Liver (tissue), 9 donors: ENCODE measurements around the gene CCR4. TPM values are rescaled to one million over a fixed set of nuclear protein-coding genes. Genes with fewer than 3 reads are reported as not detected.
"Not testable (repeated sequence)": the region's sequence is repeated elsewhere in the genome, so short reads cannot be mapped to it uniquely, and the experiment has no call there.

Experiments used
- DNase-seq: peaks from one replicate; pipeline ENCODE4 v3.0.0-alpha.2; 2017; ENCODE audit warnings: low spot score
- H3K27ac ChIP-seq, 2 donors: one replicate each; pipeline ENCODE4 v1.7.0; 2013; ENCODE audit warnings: inconsistent platforms in 2 of 2, low read length in 2 of 2, control low read depth in 1 of 2, low read depth in 1 of 2, mild to moderate bottlenecking in 1 of 2
- H3K27me3 ChIP-seq, 4 donors: one replicate each; pipeline versions ENCODE4 v1.6.1 to v1.7.0; 2013; ENCODE audit warnings: low read length in 3 of 4, inconsistent platforms in 1 of 4, mild to moderate bottlenecking in 1 of 4, moderate library complexity in 1 of 4; ENCODE audit not compliant: control insufficient read depth in 4 of 4, insufficient read depth in 4 of 4
- H3K36me3 ChIP-seq, 4 donors: one replicate each; pipeline versions ENCODE4 v1.6.1 to v1.7.0; 2013; ENCODE audit warnings: low read length in 3 of 4, mild to moderate bottlenecking in 3 of 4, low read depth in 1 of 4, moderate library complexity in 1 of 4; ENCODE audit not compliant: control insufficient read depth in 4 of 4, insufficient read depth in 3 of 4
- H3K4me1 ChIP-seq, 4 donors: one replicate each; pipeline versions ENCODE4 v1.6.1 to v1.7.0; 2013; ENCODE audit warnings: low read length in 3 of 4, mild to moderate bottlenecking in 3 of 4, moderate library complexity in 1 of 4; ENCODE audit not compliant: control insufficient read depth in 4 of 4, insufficient read depth in 4 of 4
- H3K4me3 ChIP-seq, 3 donors: one replicate each; pipeline versions ENCODE4 v1.6.1 to v1.7.0; 2013; ENCODE audit warnings: low read length in 3 of 3, control low read depth in 1 of 3, low read depth in 1 of 3, mild to moderate bottlenecking in 1 of 3
- H3K9ac ChIP-seq, 2 donors: one replicate each; pipeline ENCODE4 v1.7.0; 2013; ENCODE audit warnings: low read length in 2 of 2, mild to moderate bottlenecking in 2 of 2, moderate library complexity in 2 of 2, control low read depth in 1 of 2, low read depth in 1 of 2
- H3K9me3 ChIP-seq, 4 donors: one replicate each; pipeline versions ENCODE4 v1.6.1 to v1.7.0; 2013; ENCODE audit warnings: low read length in 3 of 4; ENCODE audit not compliant: control insufficient read depth in 4 of 4
- CTCF ChIP-seq: fragments of 150-350 bp; IDR thresholded peaks from 2 replicates; pipeline ENCODE4 v1.5.1; 2017; ENCODE audit warnings: improper control_type of control experiment, low read depth, low read length; ENCODE audit not compliant: missing input control
- FOXA1 ChIP-seq: IDR thresholded peaks from 2 replicates; pipeline ENCODE4 v1.6.1; 2016; ENCODE audit warnings: antibody characterized with exemption
- FOXA2 ChIP-seq: IDR thresholded peaks from 2 replicates; pipeline ENCODE4 v1.6.1; 2016; ENCODE audit warnings: antibody characterized with exemption
- GABPA ChIP-seq, 2 donors: IDR thresholded peaks in 1 of 2; conservative IDR thresholded peaks in 1 of 2; 2 replicates each; pipeline ENCODE4 v1.6.1; 2016; ENCODE audit warnings: antibody characterized with exemption in 2 of 2, mild to moderate bottlenecking in 1 of 2, moderate library complexity in 1 of 2
- HNF4A ChIP-seq, 2 donors: conservative IDR thresholded peaks; 2 replicates each; pipeline ENCODE4 v1.6.1; 2016; ENCODE audit warnings: antibody characterized with exemption in 2 of 2, mild to moderate bottlenecking in 2 of 2
- HNF4G ChIP-seq: IDR thresholded peaks from 2 replicates; pipeline ENCODE4 v1.6.1; 2016; ENCODE audit warnings: antibody characterized with exemption
- JUND ChIP-seq, 2 donors: IDR thresholded peaks; 2 replicates each; pipeline ENCODE4 v1.6.1; 2016; ENCODE audit warnings: antibody characterized with exemption in 2 of 2
- RAD21 ChIP-seq, 2 donors: IDR thresholded peaks; 2 replicates each; pipeline ENCODE4 v1.6.1; 2016; ENCODE audit warnings: antibody characterized with exemption in 2 of 2, mild to moderate bottlenecking in 2 of 2
- REST ChIP-seq: IDR thresholded peaks from 2 replicates; pipeline ENCODE4 v1.6.1; 2016; ENCODE audit warnings: antibody characterized with exemption, mild to moderate bottlenecking
- RXRA ChIP-seq, 2 donors: IDR thresholded peaks; 2 replicates each; pipeline ENCODE4 v1.6.1; 2017 to 2018; ENCODE audit warnings: antibody characterized with exemption in 2 of 2, mild to moderate bottlenecking in 1 of 2
- SP1 ChIP-seq: IDR thresholded peaks from 2 replicates; pipeline ENCODE4 v1.6.1; 2018; ENCODE audit warnings: antibody characterized with exemption, mild to moderate bottlenecking
- TAF1 ChIP-seq: conservative IDR thresholded peaks from 2 replicates; pipeline ENCODE4 v1.6.1; 2016; ENCODE audit warnings: antibody characterized with exemption, mild to moderate bottlenecking
- YY1 ChIP-seq: IDR thresholded peaks from 2 replicates; pipeline ENCODE4 v1.6.1; 2016; ENCODE audit warnings: antibody characterized with exemption, mild to moderate bottlenecking
- WGBS: extraction: QIAGEN DNeasy Blood & Tissue Kit; methylation state at CpG from one replicate; pipeline ENCODE4 v1.1.7; 2013; 5-methylcytosine and 5-hydroxymethylcytosine counted together
- polyA plus RNA-seq, 2 donors: library from polyadenylated mRNA; stranded (reverse) in 1 of 2; unstranded in 1 of 2; fragments of 200-250 nt in 1 of 2; fragments of >200 nt in 1 of 2; fragmentation: Nextera tagmentation in 1 of 2; extraction: Ambion mirVana in 1 of 2; gene quantifications; one replicate each; pipeline versions ENCODE4 v1.2.1 to v1.2.3, GENCODE V29; 2013 to 2015
- total RNA-seq, 2 donors: library from RNA; depleted of rRNA; stranded (reverse); fragments of >200 nt; gene quantifications; one replicate each; pipeline ENCODE4 v1.2.3, GENCODE V29; 2014
- TF ChIP-seq, protein P1 (sequence below): IDR thresholded peaks from 2 replicates; pipeline ENCODE4 v1.6.1; 2016; ENCODE audit warnings: antibody characterized with exemption
- TF ChIP-seq, protein P2 (sequence below): IDR thresholded peaks from 2 replicates; pipeline ENCODE4 v1.6.1; 2016; ENCODE audit warnings: antibody characterized with exemption
- TF ChIP-seq, protein P3 (sequence below): IDR thresholded peaks from 2 replicates; pipeline ENCODE4 v1.6.1; 2016; ENCODE audit warnings: antibody characterized with exemption
- donor health status: healthy.
- donor health status: healthy.
- donor health status: healthy.
- donor health status: healthy.
- donor health status: healthy.

CCR4 gene
- total and polyA plus RNA-seq, 4 donors = 0.07 to 1.0 (median 0.17) TPM

- Histone ChIP-seq H3K27ac (no peak overlapping the region), H3K27me3 (no peaks in the 10 kb centered on the region), H3K9me3 (no peaks in the 10 kb centered on the region), H3K4me3 (no peak overlapping the region), H3K36me3 (no peaks in the 10 kb centered on the region), H3K4me1 (no peaks in the 10 kb centered on the region), H3K9ac (no peak overlapping the region)
- WGBS = 88% methylated on average over 3 of the region's 3 CpGs
- DNase-seq = no peak
- TF ChIP-seq YY1 (no peak), RXRA (IDR thresholded peaks at IDR 0.05) (no peak), SP1 (no peak), HNF4G (no peak), FOXA2 (no peak), RAD21 (IDR thresholded peaks at IDR 0.05) (no peak), CTCF (no peak), FOXA1 (no peak), TAF1 (no peak), HNF4A (conservative IDR thresholded peaks at IDR 0.05) (no peak), GABPA (IDR thresholded peaks at IDR 0.05 in 1 of 2, conservative IDR thresholded peaks at IDR 0.05 in 1 of 2) (no peak)
- TF ChIP-seq, protein P1, sequence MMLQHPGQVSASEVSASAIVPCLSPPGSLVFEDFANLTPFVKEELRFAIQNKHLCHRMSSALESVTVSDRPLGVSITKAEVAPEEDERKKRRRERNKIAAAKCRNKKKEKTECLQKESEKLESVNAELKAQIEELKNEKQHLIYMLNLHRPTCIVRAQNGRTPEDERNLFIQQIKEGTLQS = no peak
- TF ChIP-seq, protein P2, sequence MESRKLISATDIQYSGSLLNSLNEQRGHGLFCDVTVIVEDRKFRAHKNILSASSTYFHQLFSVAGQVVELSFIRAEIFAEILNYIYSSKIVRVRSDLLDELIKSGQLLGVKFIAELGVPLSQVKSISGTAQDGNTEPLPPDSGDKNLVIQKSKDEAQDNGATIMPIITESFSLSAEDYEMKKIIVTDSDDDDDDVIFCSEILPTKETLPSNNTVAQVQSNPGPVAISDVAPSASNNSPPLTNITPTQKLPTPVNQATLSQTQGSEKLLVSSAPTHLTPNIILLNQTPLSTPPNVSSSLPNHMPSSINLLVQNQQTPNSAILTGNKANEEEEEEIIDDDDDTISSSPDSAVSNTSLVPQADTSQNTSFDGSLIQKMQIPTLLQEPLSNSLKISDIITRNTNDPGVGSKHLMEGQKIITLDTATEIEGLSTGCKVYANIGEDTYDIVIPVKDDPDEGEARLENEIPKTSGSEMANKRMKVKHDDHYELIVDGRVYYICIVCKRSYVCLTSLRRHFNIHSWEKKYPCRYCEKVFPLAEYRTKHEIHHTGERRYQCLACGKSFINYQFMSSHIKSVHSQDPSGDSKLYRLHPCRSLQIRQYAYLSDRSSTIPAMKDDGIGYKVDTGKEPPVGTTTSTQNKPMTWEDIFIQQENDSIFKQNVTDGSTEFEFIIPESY = no peak
These were observed 6.3 kb upstream of the CCR4 start for GRCh38 chr3:32945136-32945535.

GRCh38 chr3:32945598-32945997, 5.8 kb upstream of the CCR4 start:
- H3K9me3 ChIP-seq, H3K4me3 ChIP-seq, H3K36me3 ChIP-seq, DNase-seq, H3K4me1 ChIP-seq, H3K27ac ChIP-seq, H3K9ac ChIP-seq, H3K27me3 ChIP-seq: not testable (repeated sequence)
- 93% methylated on average over 12 of the region's 12 CpGs for WGBS

GRCh38 chr3:32946973-32947788, 4.3 kb upstream of the CCR4 start:
- Histone ChIP-seq H3K9me3 (no peaks in the 10 kb centered on the region), H3K4me3 (no peak overlapping the region), H3K4me1 (no peaks in the 10 kb centered on the region), H3K27ac (no peak overlapping the region), H3K36me3 (no peaks in the 10 kb centered on the region), H3K27me3 (no peaks in the 10 kb centered on the region), H3K9ac (no peak overlapping the region)
- DNase-seq = no peak
- WGBS = 77% methylated on average over 5 of the region's 5 CpGs
- TF ChIP-seq YY1 = no peak
- no peak for TF ChIP-seq TAF1
- TF ChIP-seq, protein P3, sequence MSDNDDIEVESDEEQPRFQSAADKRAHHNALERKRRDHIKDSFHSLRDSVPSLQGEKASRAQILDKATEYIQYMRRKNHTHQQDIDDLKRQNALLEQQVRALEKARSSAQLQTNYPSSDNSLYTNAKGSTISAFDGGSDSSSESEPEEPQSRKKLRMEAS = no peak
- TF ChIP-seq RAD21 (IDR thresholded peaks at IDR 0.05) = no peak
- TF ChIP-seq, protein P1 = no peak
- TF ChIP-seq HNF4G = no peak
- TF ChIP-seq JUND (IDR thresholded peaks at IDR 0.05) = no peak
- no peak for TF ChIP-seq REST
- TF ChIP-seq CTCF = no peak
- no peak for TF ChIP-seq FOXA1
